ENCODE results near the gene SPG11.
"Not testable (repeated sequence)": the region's sequence is repeated elsewhere in the genome, so short reads cannot be mapped to it uniquely, and the experiment has no call there.

Gene SPG11, protein sequence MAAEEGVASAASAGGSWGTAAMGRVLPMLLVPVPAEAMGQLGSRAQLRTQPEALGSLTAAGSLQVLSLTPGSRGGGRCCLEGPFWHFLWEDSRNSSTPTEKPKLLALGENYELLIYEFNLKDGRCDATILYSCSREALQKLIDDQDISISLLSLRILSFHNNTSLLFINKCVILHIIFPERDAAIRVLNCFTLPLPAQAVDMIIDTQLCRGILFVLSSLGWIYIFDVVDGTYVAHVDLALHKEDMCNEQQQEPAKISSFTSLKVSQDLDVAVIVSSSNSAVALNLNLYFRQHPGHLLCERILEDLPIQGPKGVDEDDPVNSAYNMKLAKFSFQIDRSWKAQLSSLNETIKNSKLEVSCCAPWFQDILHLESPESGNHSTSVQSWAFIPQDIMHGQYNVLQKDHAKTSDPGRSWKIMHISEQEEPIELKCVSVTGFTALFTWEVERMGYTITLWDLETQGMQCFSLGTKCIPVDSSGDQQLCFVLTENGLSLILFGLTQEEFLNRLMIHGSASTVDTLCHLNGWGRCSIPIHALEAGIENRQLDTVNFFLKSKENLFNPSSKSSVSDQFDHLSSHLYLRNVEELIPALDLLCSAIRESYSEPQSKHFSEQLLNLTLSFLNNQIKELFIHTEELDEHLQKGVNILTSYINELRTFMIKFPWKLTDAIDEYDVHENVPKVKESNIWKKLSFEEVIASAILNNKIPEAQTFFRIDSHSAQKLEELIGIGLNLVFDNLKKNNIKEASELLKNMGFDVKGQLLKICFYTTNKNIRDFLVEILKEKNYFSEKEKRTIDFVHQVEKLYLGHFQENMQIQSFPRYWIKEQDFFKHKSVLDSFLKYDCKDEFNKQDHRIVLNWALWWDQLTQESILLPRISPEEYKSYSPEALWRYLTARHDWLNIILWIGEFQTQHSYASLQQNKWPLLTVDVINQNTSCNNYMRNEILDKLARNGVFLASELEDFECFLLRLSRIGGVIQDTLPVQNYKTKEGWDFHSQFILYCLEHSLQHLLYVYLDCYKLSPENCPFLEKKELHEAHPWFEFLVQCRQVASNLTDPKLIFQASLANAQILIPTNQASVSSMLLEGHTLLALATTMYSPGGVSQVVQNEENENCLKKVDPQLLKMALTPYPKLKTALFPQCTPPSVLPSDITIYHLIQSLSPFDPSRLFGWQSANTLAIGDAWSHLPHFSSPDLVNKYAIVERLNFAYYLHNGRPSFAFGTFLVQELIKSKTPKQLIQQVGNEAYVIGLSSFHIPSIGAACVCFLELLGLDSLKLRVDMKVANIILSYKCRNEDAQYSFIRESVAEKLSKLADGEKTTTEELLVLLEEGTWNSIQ (N-terminal part only)

DNA sequence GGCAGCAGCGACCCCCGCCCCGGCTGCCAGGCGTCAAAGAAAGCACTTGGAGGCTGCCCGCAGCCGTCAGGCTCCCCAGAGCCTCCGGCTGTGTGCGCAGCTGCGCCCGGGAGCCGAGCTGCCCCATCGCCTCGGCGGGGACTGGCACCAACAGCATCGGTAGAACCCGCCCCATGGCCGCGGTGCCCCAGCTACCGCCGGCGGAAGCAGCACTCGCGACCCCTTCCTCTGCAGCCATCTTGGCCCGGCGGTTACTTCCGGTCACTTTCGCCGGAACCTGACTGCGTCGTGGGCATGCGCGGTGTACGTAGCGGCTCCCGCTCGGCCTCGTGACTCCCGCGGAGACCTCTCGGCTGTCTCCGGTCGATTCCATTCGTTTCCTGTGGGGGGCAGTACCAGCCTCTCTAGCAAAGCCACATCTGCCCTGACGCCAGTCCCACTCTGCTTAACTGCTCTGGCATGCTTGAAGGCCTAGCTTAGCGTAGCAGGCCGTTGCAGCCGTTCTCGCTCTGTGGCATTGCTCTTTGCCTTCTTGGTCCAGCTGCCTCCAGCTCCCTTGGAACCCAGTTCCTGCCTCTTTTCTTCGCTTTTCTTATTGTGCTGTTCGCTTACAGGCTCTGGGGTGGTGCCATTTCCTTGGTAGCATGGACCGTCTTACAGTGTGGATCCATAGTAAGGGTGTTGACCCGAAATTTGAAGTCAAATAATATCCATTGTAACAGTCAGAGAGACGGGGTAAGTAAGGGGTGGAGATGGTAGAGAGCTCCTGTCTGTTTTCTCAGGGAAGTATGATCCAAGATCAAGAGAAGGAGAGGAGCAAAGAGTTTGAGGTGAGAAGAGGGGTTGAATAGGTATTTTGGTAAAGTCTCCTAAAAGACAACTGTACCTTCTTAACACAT is at the start of gene SPG11:
Gene SPG11, minus strand, starts transcription at position 253 of the 899 bp plus-strand sequence. Its CDS starts 15 bp downstream, at position 238.
- H3K27me3 Mint-ChIP-seq: no peaks in the 10 kb centered on the region
- H3K27ac Mint-ChIP-seq: peak within 1 kb of the TSS; percentile 96
- no peaks in the 10 kb centered on the region for H3K9me3 Mint-ChIP-seq
- H3K36me3 Mint-ChIP-seq: peaks cover 8% of the 10 kb centered on the region
- H3K4me3 Mint-ChIP-seq: peak within 1 kb of the TSS; percentile 99
- H3K4me1 Mint-ChIP-seq: peaks cover 38% of the 10 kb centered on the region
- DNase-seq (ENCODE audit: low spot score in 2 of 2): peak; percentile 93 to 97
- ATAC-seq (ENCODE audit: low read depth): peak; percentile 75

DNA sequence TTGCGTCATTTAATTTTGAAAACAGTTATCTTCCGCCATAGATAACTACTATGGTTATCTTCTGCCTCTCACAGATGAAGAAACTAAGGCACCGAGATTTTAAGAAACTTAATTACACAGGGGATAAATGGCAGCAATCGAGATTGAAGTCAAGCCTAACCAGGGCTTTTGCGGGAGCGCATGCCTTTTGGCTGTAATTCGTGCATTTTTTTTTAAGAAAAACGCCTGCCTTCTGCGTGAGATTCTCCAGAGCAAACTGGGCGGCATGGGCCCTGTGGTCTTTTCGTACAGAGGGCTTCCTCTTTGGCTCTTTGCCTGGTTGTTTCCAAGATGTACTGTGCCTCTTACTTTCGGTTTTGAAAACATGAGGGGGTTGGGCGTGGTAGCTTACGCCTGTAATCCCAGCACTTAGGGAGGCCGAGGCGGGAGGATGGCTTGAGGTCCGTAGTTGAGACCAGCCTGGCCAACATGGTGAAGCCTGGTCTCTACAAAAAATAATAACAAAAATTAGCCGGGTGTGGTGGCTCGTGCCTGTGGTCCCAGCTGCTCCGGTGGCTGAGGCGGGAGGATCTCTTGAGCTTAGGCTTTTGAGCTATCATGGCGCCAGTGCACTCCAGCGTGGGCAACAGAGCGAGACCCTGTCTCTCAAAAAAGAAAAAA is 49.0 kb upstream of the SPG11 start:
- Mint-ChIP-seq H3K9me3 (no peaks in the 10 kb centered on the region), H3K4me3 (peak overlapping the region; percentile 97), H3K27me3 (no peaks in the 10 kb centered on the region), H3K4me1 (peaks cover 40% of the 10 kb centered on the region), H3K27ac (peak overlapping the region; percentile 100), H3K36me3 (peaks cover 44% of the 10 kb centered on the region)
- ATAC-seq (ENCODE audit: low read depth): peak; percentile 28
- DNase-seq (ENCODE audit: low spot score in 2 of 2): peak; percentile 54 to 72

DNA sequence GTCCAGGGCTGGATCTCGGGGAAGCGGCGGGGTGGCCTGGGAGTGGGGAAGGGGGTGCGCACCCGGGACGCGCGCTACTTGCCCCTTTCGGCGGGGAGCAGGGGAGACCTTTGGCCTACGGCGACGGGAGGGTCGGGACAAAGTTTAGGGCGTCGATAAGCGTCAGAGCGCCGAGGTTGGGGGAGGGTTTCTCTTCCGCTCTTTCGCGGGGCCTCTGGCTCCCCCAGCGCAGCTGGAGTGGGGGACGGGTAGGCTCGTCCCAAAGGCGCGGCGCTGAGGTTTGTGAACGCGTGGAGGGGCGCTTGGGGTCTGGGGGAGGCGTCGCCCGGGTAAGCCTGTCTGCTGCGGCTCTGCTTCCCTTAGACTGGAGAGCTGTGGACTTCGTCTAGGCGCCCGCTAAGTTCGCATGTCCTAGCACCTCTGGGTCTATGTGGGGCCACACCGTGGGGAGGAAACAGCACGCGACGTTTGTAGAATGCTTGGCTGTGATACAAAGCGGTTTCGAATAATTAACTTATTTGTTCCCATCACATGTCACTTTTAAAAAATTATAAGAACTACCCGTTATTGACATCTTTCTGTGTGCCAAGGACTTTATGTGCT is 48.4 kb upstream of the SPG11 start:
- H3K27ac Mint-ChIP-seq: peak overlapping the region; percentile 100
- H3K4me3 Mint-ChIP-seq: peak overlapping the region; percentile 97
- peaks cover 43% of the 10 kb centered on the region for H3K36me3 Mint-ChIP-seq
- ATAC-seq (ENCODE audit: low read depth): peak; percentile 24
- H3K9me3 Mint-ChIP-seq: no peaks in the 10 kb centered on the region
- no peaks in the 10 kb centered on the region for H3K27me3 Mint-ChIP-seq
- DNase-seq (ENCODE audit: low spot score in 2 of 2): peak in 1 of 2 donors; percentile 60
- peaks cover 35% of the 10 kb centered on the region for H3K4me1 Mint-ChIP-seq

DNA sequence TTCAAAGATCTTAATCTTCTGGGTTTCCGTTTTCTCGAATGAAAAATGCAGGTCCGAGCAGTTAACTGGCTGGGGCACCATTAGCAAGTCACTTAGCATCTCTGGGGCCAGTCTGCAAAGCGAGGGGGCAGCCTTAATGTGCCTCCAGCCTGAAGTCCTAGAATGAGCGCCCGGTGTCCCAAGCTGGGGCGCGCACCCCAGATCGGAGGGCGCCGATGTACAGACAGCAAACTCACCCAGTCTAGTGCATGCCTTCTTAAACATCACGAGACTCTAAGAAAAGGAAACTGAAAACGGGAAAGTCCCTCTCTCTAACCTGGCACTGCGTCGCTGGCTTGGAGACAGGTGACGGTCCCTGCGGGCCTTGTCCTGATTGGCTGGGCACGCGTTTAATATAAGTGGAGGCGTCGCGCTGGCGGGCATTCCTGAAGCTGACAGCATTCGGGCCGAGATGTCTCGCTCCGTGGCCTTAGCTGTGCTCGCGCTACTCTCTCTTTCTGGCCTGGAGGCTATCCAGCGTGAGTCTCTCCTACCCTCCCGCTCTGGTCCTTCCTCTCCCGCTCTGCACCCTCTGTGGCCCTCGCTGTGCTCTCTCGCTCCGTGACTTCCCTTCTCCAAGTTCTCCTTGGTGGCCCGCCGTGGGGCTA is 47.8 kb upstream of the SPG11 start, which contains the start of the genes B2M and PATL2:
Gene B2M, plus strand, starts transcription at position 422 of the 647 bp plus-strand sequence. Its CDS starts 30 bp downstream, at position 452.
Gene PATL2, minus strand, starts transcription at position 228 of the 647 bp plus-strand sequence. CDS start 34,833 bp downstream, outside the sequence.
- DNase-seq (ENCODE audit: low spot score in 2 of 2) (peak; percentile 98 to 99), ATAC-seq (ENCODE audit: low read depth) (peak; percentile 73)
- Mint-ChIP-seq H3K36me3 (peaks cover 39% of the 10 kb centered on the region), H3K4me3 (peak within 1 kb of the TSS; percentile 97), H3K27me3 (no peaks in the 10 kb centered on the region), H3K9me3 (no peaks in the 10 kb centered on the region), H3K27ac (peak within 1 kb of the TSS; percentile 100), H3K4me1 (peaks cover 31% of the 10 kb centered on the region)

DNA sequence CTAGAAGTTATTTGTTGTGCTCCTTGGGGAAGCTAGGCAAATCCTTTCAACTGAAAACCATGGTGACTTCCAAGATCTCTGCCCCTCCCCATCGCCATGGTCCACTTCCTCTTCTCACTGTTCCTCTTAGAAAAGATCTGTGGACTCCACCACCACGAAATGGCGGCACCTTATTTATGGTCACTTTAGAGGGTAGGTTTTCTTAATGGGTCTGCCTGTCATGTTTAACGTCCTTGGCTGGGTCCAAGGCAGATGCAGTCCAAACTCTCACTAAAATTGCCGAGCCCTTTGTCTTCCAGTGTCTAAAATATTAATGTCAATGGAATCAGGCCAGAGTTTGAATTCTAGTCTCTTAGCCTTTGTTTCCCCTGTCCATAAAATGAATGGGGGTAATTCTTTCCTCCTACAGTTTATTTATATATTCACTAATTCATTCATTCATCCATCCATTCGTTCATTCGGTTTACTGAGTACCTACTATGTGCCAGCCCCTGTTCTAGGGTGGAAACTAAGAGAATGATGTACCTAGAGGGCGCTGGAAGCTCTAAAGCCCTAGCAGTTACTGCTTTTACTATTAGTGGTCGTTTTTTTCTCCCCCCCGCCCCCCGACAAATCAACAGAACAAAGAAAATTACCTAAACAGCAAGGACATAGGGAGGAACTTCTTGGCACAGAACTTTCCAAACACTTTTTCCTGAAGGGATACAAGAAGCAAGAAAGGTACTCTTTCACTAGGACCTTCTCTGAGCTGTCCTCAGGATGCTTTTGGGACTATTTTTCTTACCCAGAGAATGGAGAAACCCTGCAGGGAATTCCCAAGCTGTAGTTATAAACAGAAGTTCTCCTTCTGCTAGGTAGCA is 47.0 kb upstream of the SPG11 start:
- Mint-ChIP-seq H3K4me3 (peak overlapping the region; percentile 97), H3K4me1 (peaks cover 24% of the 10 kb centered on the region), H3K9me3 (no peaks in the 10 kb centered on the region), H3K36me3 (peaks cover 37% of the 10 kb centered on the region), H3K27ac (peak overlapping the region; percentile 100), H3K27me3 (no peaks in the 10 kb centered on the region)
- peak; percentile 52 to 65 for DNase-seq (ENCODE audit: low spot score in 2 of 2)
- ATAC-seq (ENCODE audit: low read depth): peak; percentile 33

DNA sequence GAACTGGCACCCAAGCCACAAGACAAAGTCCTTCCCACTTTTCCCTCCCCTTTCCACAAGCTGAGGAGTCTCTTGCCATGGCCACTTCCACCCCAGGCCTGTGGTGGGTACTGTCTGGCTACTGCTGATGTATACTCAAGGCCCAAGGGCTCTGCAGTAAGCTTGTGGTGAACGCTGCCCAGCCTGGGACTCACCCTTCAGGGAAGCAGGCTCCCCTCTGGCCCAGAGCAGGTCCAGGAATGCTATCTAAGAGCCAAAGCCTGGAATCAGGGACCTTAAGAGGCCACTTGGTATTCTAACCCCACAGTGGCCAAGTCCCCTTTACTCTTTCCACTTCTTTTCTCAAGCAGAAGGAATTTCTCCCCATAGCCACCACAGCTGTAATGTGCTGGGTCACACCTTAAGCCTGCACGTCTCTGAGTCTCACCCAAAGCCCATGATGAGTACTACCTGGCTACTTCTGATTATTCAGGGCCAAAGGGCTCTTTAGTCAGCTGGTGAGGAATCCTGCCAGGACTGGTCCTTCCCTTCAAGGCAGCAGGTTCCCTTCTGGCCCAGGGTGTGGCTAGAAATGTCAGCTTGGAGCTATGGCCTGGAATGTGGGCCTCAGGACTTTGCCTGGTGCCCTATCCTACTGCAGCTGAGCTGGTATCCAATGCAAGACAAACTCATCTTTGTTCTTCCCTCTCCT is 43.6 kb upstream of the SPG11 start:
- Mint-ChIP-seq H3K27ac (no peak overlapping the region), H3K9me3 (peaks cover 4% of the 10 kb centered on the region), H3K4me3 (no peak overlapping the region), H3K4me1 (peaks cover 15% of the 10 kb centered on the region), H3K36me3 (peaks cover 19% of the 10 kb centered on the region), H3K27me3 (no peaks in the 10 kb centered on the region)
- no peak for ATAC-seq (ENCODE audit: low read depth)
- DNase-seq (ENCODE audit: low spot score in 2 of 2): no peak

DNA sequence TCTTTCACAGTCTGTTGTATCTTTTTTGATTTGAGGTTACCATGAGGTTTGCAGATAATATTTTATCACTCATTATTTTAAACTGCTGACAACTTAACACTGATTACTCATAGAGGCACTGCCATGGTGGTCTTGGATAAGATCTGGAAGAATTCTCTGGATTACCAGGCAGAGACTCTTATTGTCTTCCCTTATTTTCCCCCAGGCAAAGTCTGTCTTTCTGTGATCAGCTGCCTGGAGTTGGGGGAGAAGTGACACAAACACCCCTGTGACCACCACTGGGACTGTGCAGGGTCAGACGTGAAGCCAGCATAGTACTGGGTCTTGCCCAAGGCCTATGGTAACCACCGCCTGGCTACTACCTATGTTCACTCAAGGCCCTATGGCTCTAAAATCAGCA is 42.9 kb upstream of the SPG11 start:
- H3K27ac Mint-ChIP-seq: no peak overlapping the region
- peaks cover 13% of the 10 kb centered on the region for H3K36me3 Mint-ChIP-seq
- H3K4me3 Mint-ChIP-seq: no peak overlapping the region
- H3K4me1 Mint-ChIP-seq: peaks cover 20% of the 10 kb centered on the region
- ATAC-seq (ENCODE audit: low read depth) (no peak), DNase-seq (ENCODE audit: low spot score in 2 of 2) (no peak)
- H3K9me3 Mint-ChIP-seq: peaks cover 7% of the 10 kb centered on the region
- H3K27me3 Mint-ChIP-seq: no peaks in the 10 kb centered on the region

DNA sequence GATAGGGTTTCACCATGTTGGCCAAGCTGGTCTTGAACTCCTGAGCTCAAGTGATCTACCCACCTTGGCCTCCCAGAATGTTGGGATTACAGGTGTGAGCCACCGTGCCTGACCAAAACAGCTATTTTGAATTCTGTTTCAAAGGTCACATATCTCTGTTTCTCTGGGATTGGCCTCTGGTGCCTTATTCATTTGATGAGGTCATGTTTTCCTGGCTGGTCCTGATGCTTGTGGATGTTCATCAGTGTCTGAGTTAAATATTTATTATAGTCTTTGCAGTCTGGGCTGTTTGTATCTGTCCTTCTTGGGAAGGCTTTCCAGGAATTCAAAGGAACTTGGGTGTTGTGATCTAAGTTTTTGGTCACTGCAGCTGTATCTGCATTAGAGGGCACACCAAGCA is 42.5 kb upstream of the SPG11 start:
- no peak for DNase-seq (ENCODE audit: low spot score in 2 of 2)
- no peak overlapping the region for H3K27ac Mint-ChIP-seq
- H3K4me1 Mint-ChIP-seq: peaks cover 20% of the 10 kb centered on the region
- no peak for ATAC-seq (ENCODE audit: low read depth)
- H3K27me3 Mint-ChIP-seq: no peaks in the 10 kb centered on the region
- no peak overlapping the region for H3K4me3 Mint-ChIP-seq
- H3K9me3 Mint-ChIP-seq: peaks cover 7% of the 10 kb centered on the region
- peaks cover 12% of the 10 kb centered on the region for H3K36me3 Mint-ChIP-seq

DNA sequence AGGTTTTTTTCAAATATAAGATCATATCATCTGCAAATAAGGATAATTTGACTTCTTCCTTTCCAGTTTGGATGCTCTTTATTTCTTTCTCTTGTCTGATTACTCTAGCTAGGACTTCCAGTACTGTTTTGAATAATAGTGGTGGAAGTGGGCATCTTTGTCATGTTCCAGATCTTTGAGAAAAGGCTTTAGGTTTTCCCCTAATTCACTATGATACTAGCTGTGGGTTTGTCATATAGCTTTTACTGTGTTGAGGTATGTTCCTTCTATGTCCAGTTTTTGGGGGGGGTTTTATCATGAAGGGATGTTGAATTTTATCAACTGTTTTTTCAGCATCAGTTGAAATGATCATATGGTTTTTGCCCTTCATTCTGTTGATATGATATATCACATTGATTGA is 37.2 kb upstream of the SPG11 start:
- DNase-seq (ENCODE audit: low spot score in 2 of 2); H3K36me3 Mint-ChIP-seq; ATAC-seq (ENCODE audit: low read depth); H3K27ac Mint-ChIP-seq; H3K4me3 Mint-ChIP-seq; H3K27me3 Mint-ChIP-seq: not testable (repeated sequence)
- H3K9me3 Mint-ChIP-seq: peaks cover 11% of the 10 kb centered on the region
- H3K4me1 Mint-ChIP-seq: peaks cover 23% of the 10 kb centered on the region

DNA sequence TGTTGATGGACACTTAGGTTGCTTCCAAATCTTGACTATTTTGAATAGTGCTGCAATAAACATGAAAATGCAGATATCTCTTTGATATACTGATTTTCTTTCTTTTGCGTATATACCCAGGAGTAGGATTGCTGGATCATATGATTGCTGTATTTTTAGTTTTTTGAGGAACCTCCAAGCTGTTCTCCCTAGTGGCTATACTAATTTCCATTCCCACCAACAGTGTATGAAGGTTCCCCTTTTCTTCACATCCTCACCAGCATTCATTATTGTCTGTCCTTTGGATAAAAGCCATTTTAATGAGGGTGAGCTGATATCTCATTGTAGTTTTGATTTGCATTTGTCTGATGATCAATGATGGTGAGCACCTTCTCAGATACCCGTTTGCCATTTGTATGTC is 35.2 kb upstream of the SPG11 start:
- Mint-ChIP-seq H3K36me3 (peaks cover 4% of the 10 kb centered on the region), H3K4me3 (no peak overlapping the region), H3K9me3 (peaks cover 11% of the 10 kb centered on the region), H3K27ac (peak overlapping the region; percentile 9), H3K27me3 (no peaks in the 10 kb centered on the region), H3K4me1 (peaks cover 28% of the 10 kb centered on the region)
- ATAC-seq (ENCODE audit: low read depth) (no peak), DNase-seq (ENCODE audit: low spot score in 2 of 2) (no peak)

Data from memory B cell (primary cell).